Endothelial cell of umbilical vein (primary cell): ENCODE measurements around the gene CLC. TPM values are rescaled to one million over a fixed set of nuclear protein-coding genes. Genes with fewer than 3 reads are reported as not detected.

Source experiments
- BruUV-seq: library from RNA; stranded (reverse); fragments of 400-500 nt; replicated peaks from 2 replicates; lab custom pipeline; 2021; lab: Mats Ljungman, UMichigan
- CTCF ChIA-PET: fragments of 300-600, 350-600 bp; sonication (Branson Sonifier 250); formaldehyde crosslinking; loops from one replicate; lab custom pipeline; 2021; ENCODE audit warnings: antibody characterized with exemption, inconsistent platforms; lab: Charles Lee
- POLR2A ChIA-PET: fragments of 300-600, 350-600 bp; sonication (Branson Sonifier 250); formaldehyde crosslinking; loops from one replicate; lab custom pipeline; 2021; ENCODE audit warnings: antibody characterized with exemption, inconsistent platforms; lab: Charles Lee
- DNase-seq: peaks from one replicate; pipeline ENCODE4 v3.0.0-alpha.2; 2011; ENCODE audit warnings: low read depth, low spot score
- FAIRE-seq: peaks from 2 replicates; lab custom pipeline; 2011; peaks lifted over from hg19 to GRCh38; lab: Jason Lieb, UNC
- H2AFZ ChIP-seq: 2 replicates; pipeline ENCODE4 v1.6.0; 2012; ENCODE audit warnings: low read depth, low read length, control low read depth, inconsistent platforms
- H3K27ac ChIP-seq: 2 replicates; pipeline ENCODE4 v1.5.1; 2011; ENCODE audit warnings: low read depth, mild to moderate bottlenecking, control low read depth, low read length, moderate library complexity; ENCODE audit not compliant: insufficient read depth
- H3K27me3 ChIP-seq, 2 experiments: 2 replicates each; pipeline versions ENCODE4 v1.6.0 to v1.6.1; 2011; ENCODE audit warnings: low read length in 2 of 2, mixed read lengths in 1 of 2; ENCODE audit not compliant: control insufficient read depth in 2 of 2, insufficient read depth in 2 of 2
- H3K36me3 ChIP-seq, 2 experiments: 2 replicates in 1 of 2; 3 replicates in 1 of 2; pipeline ENCODE4 v1.5.1; 2011; ENCODE audit warnings: low read length in 2 of 2, mild to moderate bottlenecking in 1 of 2, moderate library complexity in 1 of 2; ENCODE audit not compliant: control insufficient read depth in 2 of 2, insufficient read depth in 2 of 2; ENCODE audit errors: extremely low read depth in 1 of 2
- H3K4me1 ChIP-seq: 3 replicates; pipeline ENCODE4 v1.5.1; 2011; ENCODE audit warnings: mild to moderate bottlenecking, low read length; ENCODE audit not compliant: control insufficient read depth, insufficient read depth; ENCODE audit errors: extremely low read depth
- H3K4me2 ChIP-seq: 2 replicates; pipeline ENCODE4 v1.6.1; 2011; ENCODE audit warnings: low read length, control low read depth, mixed read lengths; ENCODE audit not compliant: insufficient read depth
- H3K4me3 ChIP-seq, 3 experiments: fragments of 200-600 bp in 1 of 3; sonication (generic), shearing (Covaris generic) in 1 of 3; replicated peaks in 1 of 3; 2 replicates each; pipeline ENCODE4 v1.5.1; 2011 to 2016; ENCODE audit warnings: control low read depth in 3 of 3, low read length in 3 of 3, mild to moderate bottlenecking in 2 of 3, inconsistent platforms in 1 of 3, low read depth in 1 of 3, moderate library complexity in 1 of 3; ENCODE audit not compliant: insufficient read depth in 1 of 3
- H3K79me2 ChIP-seq: 2 replicates; pipeline ENCODE4 v1.6.0; 2012; ENCODE audit warnings: low read length, inconsistent platforms; ENCODE audit not compliant: control insufficient read depth, insufficient read depth
- H3K9ac ChIP-seq: replicated peaks from 2 replicates; pipeline ENCODE3; 2011; ENCODE audit warnings: low read length, control low read depth; ENCODE audit not compliant: insufficient read depth; ENCODE audit errors: extremely low read depth
- H3K9me1 ChIP-seq: replicated peaks from 3 replicates; pipeline ENCODE4 v1.6.0; 2011; ENCODE audit warnings: mild to moderate bottlenecking, low read length; ENCODE audit not compliant: control insufficient read depth, insufficient read depth; ENCODE audit errors: extremely low read depth
- H3K9me3 ChIP-seq: replicated peaks from 2 replicates; pipeline ENCODE4 v1.5.1; 2012; ENCODE audit warnings: low read length, inconsistent platforms; ENCODE audit not compliant: control insufficient read depth, insufficient read depth
- H4K20me1 ChIP-seq: replicated peaks from 2 replicates; pipeline ENCODE3; 2011; ENCODE audit warnings: mild to moderate bottlenecking, low read length; ENCODE audit not compliant: control insufficient read depth, insufficient read depth; ENCODE audit errors: extremely low read depth
- EZH2 ChIP-seq: IDR thresholded peaks from 2 replicates; pipeline ENCODE4 v1.6.1; 2012; ENCODE audit warnings: borderline replicate concordance, low read depth, mild to moderate bottlenecking, moderate library complexity, low read length, inconsistent platforms; ENCODE audit not compliant: severe bottlenecking
- FOS ChIP-seq: IDR thresholded peaks from 2 replicates; pipeline ENCODE4 v1.6.1; 2011; ENCODE audit warnings: mild to moderate bottlenecking, low read length, moderate library complexity, borderline replicate concordance; ENCODE audit not compliant: insufficient read depth
- GATA2 ChIP-seq: IDR thresholded peaks from 2 replicates; pipeline ENCODE4 v1.7.0; 2011; ENCODE audit warnings: low read depth, mild to moderate bottlenecking, moderate library complexity, mixed read lengths, low read length; ENCODE audit not compliant: insufficient read length, insufficient read depth
- JUN ChIP-seq: IDR thresholded peaks from 2 replicates; pipeline ENCODE4 v1.6.1; 2011; ENCODE audit warnings: borderline replicate concordance, low read depth; ENCODE audit not compliant: insufficient read length, insufficient read depth
- MYC ChIP-seq: IDR thresholded peaks from one replicate; pipeline ENCODE4 v1.6.1; 2011; ENCODE audit warnings: mild to moderate bottlenecking, low read depth, low read length
- POLR2A ChIP-seq: IDR thresholded peaks from 2 replicates; pipeline ENCODE4 v1.6.1; 2012; ENCODE audit warnings: low read depth, mild to moderate bottlenecking, control low read depth, low read length
- POLR2AphosphoS5 ChIP-seq: IDR thresholded peaks from 2 replicates; pipeline ENCODE4 v1.6.1; 2012; ENCODE audit warnings: low read depth, mild to moderate bottlenecking, control low read depth, low read length, moderate library complexity; ENCODE audit not compliant: insufficient read depth
- dilution Hi-C: fragments of 300-500 bp; cut with MboI; formaldehyde crosslinking; loops from one replicate; pipeline ENCODE4 v1.15.0; 2019; ENCODE audit warnings: low sequenced_read_pairs; ENCODE audit not compliant: extremely low pct_ligation_motif_present
- intact Hi-C: fragments of 100-400 bp; cut with micrococcal nuclease; formaldehyde crosslinking; loops from one replicate; pipeline ENCODE4 v1.10.0; 2022
- polyA plus RNA-seq, 4 experiments: library from polyadenylated mRNA; depleted of rRNA in 3 of 4; stranded (reverse) in 3 of 4; unstranded in 1 of 4; fragments of >200 nt; gene quantifications; 2 replicates each; pipeline versions ENCODE4 v1.2.1 to v1.2.3, GENCODE V29; 2011 to 2012; ENCODE audit warnings: missing spikeins in 1 of 4
- total RNA-seq: library from RNA; stranded (reverse); gene quantifications from 2 replicates; pipeline ENCODE4 v1.2.3, GENCODE V29; 2021
- TF ChIP-seq, protein P1 (sequence below): IDR thresholded peaks from 2 replicates; pipeline ENCODE4 v1.6.1; 2011; ENCODE audit not compliant: insufficient read depth, insufficient read length
- TF ChIP-seq, protein P2 (sequence below), 2 donors: IDR thresholded peaks; 1 replicate in 1 of 2; 2 replicates in 1 of 2; pipeline ENCODE4 v1.5.1; 2011; ENCODE audit warnings: low read length in 2 of 2, mild to moderate bottlenecking in 2 of 2, moderate library complexity in 2 of 2, control low read depth in 1 of 2, inconsistent platforms in 1 of 2, low read depth in 1 of 2; ENCODE audit not compliant: insufficient read depth in 1 of 2; ENCODE audit errors: extremely low read depth in 1 of 2

Gene CLC
- total and polyA plus RNA-seq, 2 donors (not counting 3 experiments of a cell fraction or from before 2014, with no cell fraction given) = not detected

DNA sequence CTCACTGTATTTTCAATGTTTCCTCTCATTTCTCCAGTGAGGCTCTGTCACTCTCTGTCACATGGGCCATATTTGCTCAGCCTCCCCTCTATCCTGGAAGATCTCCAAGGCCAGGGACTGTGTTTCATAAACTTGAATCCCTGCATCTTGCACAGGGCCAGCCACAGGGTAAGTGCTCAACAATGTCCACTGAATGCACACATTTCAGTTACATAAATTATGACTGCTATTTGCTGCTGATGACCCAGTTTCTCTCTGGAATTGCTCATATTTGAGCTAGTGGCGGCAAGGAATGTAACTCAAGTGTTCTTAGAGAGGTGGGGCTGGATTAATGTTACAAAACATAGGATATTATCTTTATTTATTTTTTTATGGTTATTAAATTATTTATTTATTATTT, 6.1 kb downstream of the CLC start:
- CTCF ChIA-PET = no interaction called here
- H3K4me2 ChIP-seq = no peak overlapping the region
- no peaks in the 10 kb centered on the region for H3K27me3 ChIP-seq
- no TSS peak for BruUV-seq
- intact Hi-C loops (no loop called here), dilution Hi-C loops (no loop called here)
- H3K4me3 ChIP-seq = no peak overlapping the region
- no peak overlapping the region for H2AFZ ChIP-seq
- POLR2A ChIA-PET = no interaction called here
- H3K36me3 ChIP-seq = no peaks in the 10 kb centered on the region
- no peak overlapping the region for H3K9ac ChIP-seq
- no peak for TF ChIP-seq POLR2A
- no peak for TF ChIP-seq EZH2
- no peak for TF ChIP-seq JUN
- TF ChIP-seq MYC = no peak
- no peak for TF ChIP-seq GATA2
- TF ChIP-seq, protein P1, sequence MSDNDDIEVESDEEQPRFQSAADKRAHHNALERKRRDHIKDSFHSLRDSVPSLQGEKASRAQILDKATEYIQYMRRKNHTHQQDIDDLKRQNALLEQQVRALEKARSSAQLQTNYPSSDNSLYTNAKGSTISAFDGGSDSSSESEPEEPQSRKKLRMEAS = no peak
- TF ChIP-seq FOS = no peak
- TF ChIP-seq, protein P2, sequence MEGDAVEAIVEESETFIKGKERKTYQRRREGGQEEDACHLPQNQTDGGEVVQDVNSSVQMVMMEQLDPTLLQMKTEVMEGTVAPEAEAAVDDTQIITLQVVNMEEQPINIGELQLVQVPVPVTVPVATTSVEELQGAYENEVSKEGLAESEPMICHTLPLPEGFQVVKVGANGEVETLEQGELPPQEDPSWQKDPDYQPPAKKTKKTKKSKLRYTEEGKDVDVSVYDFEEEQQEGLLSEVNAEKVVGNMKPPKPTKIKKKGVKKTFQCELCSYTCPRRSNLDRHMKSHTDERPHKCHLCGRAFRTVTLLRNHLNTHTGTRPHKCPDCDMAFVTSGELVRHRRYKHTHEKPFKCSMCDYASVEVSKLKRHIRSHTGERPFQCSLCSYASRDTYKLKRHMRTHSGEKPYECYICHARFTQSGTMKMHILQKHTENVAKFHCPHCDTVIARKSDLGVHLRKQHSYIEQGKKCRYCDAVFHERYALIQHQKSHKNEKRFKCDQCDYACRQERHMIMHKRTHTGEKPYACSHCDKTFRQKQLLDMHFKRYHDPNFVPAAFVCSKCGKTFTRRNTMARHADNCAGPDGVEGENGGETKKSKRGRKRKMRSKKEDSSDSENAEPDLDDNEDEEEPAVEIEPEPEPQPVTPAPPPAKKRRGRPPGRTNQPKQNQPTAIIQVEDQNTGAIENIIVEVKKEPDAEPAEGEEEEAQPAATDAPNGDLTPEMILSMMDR (IDR thresholded peaks at IDR 0.05; ENCODE audit: extremely low read depth in 1 of 2, insufficient read depth in 1 of 2, low read depth in 1 of 2, low read length in 2 of 2) = no peak
- no peak for TF ChIP-seq POLR2AphosphoS5
- no peaks in the 10 kb centered on the region for H3K9me3 ChIP-seq
- FAIRE-seq (no peak), DNase-seq (no peak)
- H3K27ac ChIP-seq = no peak overlapping the region
- no peaks in the 10 kb centered on the region for H3K79me2 ChIP-seq
- H3K9me1 ChIP-seq = no peaks in the 10 kb centered on the region
- no peaks in the 10 kb centered on the region for H4K20me1 ChIP-seq
- no peaks in the 10 kb centered on the region for H3K4me1 ChIP-seq
